Naive thymus-derived CD8-positive, alpha-beta T cell (primary cell): ENCODE data around the gene LPP. TPM values are rescaled to one million over a fixed set of nuclear protein-coding genes. Genes with fewer than 3 reads are reported as not detected.

Experiments used
- ATAC-seq, 2 donors: fragments of 150-1000 bp; cut with Tn5 transposase in 1 of 2; sonication (Bioruptor Pico), chemical (Tn5 transposase) in 1 of 2; 1 replicate in 1 of 2; 2 replicates in 1 of 2; pipeline ENCODE4 v1.10.0; 2021; ENCODE audit warnings: mild to moderate bottlenecking in 2 of 2, moderate library complexity in 2 of 2
- POLR2A ChIA-PET: fragments of 350-600 bp; sonication (Branson Sonifier 250); formaldehyde crosslinking; loops from one replicate; lab custom pipeline; 2021; ENCODE audit warnings: antibody characterized with exemption; lab: Charles Lee
- DNase-seq, 10 donors: peaks; one replicate each; pipeline versions ENCODE4 v3.0.0 to v3.0.0-alpha.2; 2020 to 2022
- H3K27ac Mint-ChIP-seq, 10 donors: one replicate each; pipeline ENCODE4 v1.8.0; 2020 to 2022; ENCODE audit warnings: mild to moderate bottlenecking in 10 of 10, mixed read lengths in 10 of 10, moderate library complexity in 4 of 10, inconsistent platforms in 1 of 10
- H3K27me3 Mint-ChIP-seq, 5 donors: one replicate each; pipeline ENCODE4 v1.8.0; 2021 to 2022; ENCODE audit warnings: mixed read lengths in 5 of 5
- H3K36me3 Mint-ChIP-seq, 3 donors: one replicate each; pipeline ENCODE4 v1.8.0; 2020 to 2022; ENCODE audit warnings: mixed read lengths in 3 of 3, mild to moderate bottlenecking in 2 of 3, inconsistent platforms in 1 of 3
- H3K4me1 Mint-ChIP-seq, 4 donors: one replicate each; pipeline ENCODE4 v1.8.0; 2021 to 2022; ENCODE audit warnings: mixed read lengths in 4 of 4
- H3K4me3 Mint-ChIP-seq, 10 donors: one replicate each; pipeline ENCODE4 v1.8.0; 2020 to 2022; ENCODE audit warnings: mild to moderate bottlenecking in 10 of 10, mixed read lengths in 10 of 10, moderate library complexity in 6 of 10, inconsistent platforms in 1 of 10
- H3K9me3 Mint-ChIP-seq, 9 donors: one replicate each; pipeline ENCODE4 v1.8.0; 2020 to 2022; ENCODE audit warnings: mixed read lengths in 9 of 9, mild to moderate bottlenecking in 3 of 9, inconsistent platforms in 1 of 9, moderate library complexity in 1 of 9
- polyA plus RNA-seq, 3 donors: library from polyadenylated mRNA; unstranded; fragments of 300-500 nt; fragmentation: Illumina TruSeq; gene quantifications; one replicate each; pipeline ENCODE4 v1.2.3, GENCODE V29; 2021
- total RNA-seq, 8 experiments: library from RNA in 2 of 8; stranded (reverse) in 2 of 8; gene quantifications; one replicate each; pipeline ENCODE4 v1.2.3 and lab custom pipeline; 2021 to 2026

The LPP gene
- total and polyA plus RNA-seq, 5 experiments from 2014 or later, result 4.9 to 12.5 (median 7.7) TPM

DNA sequence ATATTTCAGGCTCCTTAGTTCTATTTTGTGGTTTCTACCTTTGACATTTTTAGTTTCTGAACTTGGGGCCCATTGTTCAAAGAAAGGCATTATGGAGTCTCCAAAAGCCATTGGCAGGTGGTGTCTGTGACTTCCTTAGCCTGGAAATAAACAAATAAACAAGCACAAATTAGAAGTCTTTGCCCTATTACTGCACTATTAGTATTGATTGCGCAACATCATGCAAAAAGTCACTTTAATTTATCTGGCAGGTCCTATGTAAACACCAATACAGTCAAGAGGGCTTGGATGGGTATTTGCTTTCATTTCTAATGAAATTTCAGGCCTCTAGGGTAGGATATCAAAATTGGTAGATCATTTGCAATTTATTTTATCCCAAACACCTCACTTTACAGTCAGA lies 85.6 kb downstream of the LPP start:
- Mint-ChIP-seq H3K27ac (no peak overlapping the region), H3K9me3 (no peaks in the 10 kb centered on the region), H3K36me3 (peaks cover 0 to 9% (median 3%) of the 10 kb centered on the region in 3 donors), H3K4me3 (no peak overlapping the region), H3K27me3 (no peaks in the 10 kb centered on the region), H3K4me1 (peaks cover 3 to 72% (median 15%) of the 10 kb centered on the region in 4 donors)
- DNase-seq (no peak), ATAC-seq (no peak)
- POLR2A ChIA-PET, result no interaction called here

DNA sequence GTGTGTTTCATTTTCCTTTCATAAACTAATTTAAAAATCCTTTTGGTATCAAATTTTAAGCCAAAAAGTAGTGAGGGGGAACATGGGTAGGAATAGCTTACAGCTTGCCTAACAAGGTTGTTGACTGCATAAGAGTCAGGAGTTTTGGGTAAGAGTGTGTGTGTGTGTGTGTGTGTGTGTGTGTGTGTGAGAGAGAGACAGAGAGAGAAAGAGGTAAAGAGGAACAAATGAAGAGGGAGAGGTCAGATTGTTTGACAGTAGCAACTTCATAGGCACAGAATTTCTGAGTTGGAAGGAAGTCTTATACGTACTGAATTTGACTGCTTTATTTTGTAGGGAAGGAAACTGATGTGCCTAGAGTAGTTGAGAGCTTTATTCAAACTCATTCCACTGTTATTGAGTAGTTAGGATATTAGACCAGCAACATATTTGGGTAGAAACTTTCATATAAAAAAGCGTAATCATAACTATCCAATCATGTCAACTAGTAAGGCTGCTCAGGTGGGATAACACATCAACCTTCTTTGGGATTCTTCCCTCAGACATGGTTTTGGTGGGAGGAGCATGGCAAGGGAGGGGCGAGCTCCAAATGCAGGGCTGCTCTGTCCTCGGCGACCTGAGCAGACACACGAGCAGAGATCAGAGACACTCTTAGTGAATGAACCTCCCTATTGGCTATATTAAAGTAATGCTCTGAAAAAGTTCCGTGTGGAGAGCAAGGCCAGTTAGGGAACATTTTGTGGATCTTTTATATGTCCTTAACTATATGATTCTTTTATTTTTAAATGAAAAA lies 86.4 kb downstream of the LPP start:
- Mint-ChIP-seq H3K9me3 (no peaks in the 10 kb centered on the region), H3K36me3 (peaks cover 0 to 6% (median 3%) of the 10 kb centered on the region in 3 donors), H3K27ac (peak overlapping the region in 3 of 10 donors; percentile 3 to 67 (median 61)), H3K4me1 (peaks cover 3 to 72% (median 12%) of the 10 kb centered on the region in 4 donors), H3K27me3 (no peaks in the 10 kb centered on the region), H3K4me3 (no peak overlapping the region)
- ATAC-seq, result no peak
- POLR2A ChIA-PET, result no interaction called here
- no peak for DNase-seq

DNA sequence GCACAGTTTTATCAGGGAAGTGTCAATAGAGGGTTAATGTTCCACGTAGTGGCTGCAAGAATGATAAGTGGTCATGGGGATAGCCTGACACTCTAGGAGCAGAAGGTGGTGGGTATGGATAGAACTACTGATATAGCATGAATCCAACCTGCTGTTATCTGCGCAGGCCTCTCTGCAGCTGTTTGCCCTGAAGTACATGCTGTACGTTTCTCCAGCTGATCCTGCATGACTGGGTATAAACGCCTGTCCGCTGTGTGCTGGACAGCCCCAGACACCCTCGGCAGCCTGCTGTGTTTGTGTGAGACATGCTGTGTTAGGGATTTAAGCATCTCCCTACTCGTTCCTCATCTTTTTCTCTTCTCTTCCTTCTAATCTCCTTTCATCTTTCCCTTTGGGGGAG lies 87.1 kb downstream of the LPP start:
- DNase-seq (no peak), ATAC-seq (no peak)
- Mint-ChIP-seq H3K36me3 (peaks cover 0 to 6% (median 4%) of the 10 kb centered on the region in 3 donors), H3K27ac (peak overlapping the region in 2 of 10 donors; percentile 26 to 67), H3K9me3 (no peaks in the 10 kb centered on the region), H3K4me1 (peaks cover 3 to 75% (median 12%) of the 10 kb centered on the region in 4 donors), H3K27me3 (no peaks in the 10 kb centered on the region), H3K4me3 (no peak overlapping the region)
- POLR2A ChIA-PET, result no interaction called here

DNA sequence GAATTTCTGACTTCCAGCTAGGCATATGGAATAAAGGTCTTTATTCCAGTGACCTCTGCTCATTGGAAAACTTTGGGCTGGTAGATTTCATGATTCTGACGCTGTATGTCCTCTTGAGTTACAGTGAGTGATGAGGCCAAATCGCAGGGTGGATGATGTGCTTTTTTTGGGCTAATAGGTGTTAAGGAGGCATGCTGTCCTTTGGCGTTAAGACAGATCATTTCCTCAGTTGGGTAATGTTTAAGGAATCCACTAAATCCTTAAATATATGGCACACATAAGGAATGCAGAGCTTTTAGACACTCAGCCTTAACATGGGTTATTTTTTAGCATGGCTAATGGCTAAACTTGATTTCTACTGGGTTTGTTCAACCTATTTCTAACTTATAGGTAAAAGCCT lies 87.9 kb downstream of the LPP start:
- Mint-ChIP-seq H3K27ac (peak overlapping the region in 1 of 10 donors; percentile 67), H3K36me3 (peaks cover 0 to 5% (median 3%) of the 10 kb centered on the region in 3 donors), H3K4me1 (peaks cover 0 to 70% (median 11%) of the 10 kb centered on the region in 4 donors), H3K27me3 (no peaks in the 10 kb centered on the region), H3K4me3 (no peak overlapping the region), H3K9me3 (no peaks in the 10 kb centered on the region)
- POLR2A ChIA-PET, result no interaction called here
- no peak for DNase-seq
- ATAC-seq, result no peak

DNA sequence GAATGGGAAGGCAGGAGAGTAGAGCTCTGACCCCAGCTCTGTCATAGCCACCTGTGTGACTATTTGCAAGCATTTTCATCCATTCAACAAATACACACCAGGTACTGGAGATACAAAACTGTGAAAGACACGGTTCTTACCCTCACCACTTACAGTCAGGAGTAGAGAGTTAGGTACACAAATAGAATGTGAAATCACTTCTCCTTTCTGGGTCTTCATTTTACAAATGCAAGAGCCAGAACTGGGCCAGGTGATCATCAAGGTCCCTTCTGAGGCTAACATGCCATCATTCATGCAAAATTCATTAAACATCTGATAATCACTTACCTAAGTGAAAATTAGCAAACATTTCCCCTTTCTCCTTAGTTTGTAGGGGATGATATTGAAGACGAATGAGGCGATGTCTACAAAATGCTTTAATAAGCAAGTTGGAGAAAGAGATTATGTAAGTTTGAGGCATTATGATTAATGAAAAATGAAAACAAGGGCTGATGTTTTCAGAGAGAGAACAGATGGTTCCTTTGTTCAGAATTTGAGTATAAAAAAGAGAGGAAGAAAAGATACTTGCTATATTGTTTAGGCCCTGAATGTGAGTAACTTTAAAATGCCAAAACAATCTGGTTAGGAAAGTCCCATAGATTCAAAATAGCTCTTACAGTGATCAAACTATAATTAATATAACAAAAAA lies 88.6 kb downstream of the LPP start:
- ATAC-seq (no peak), DNase-seq (no peak)
- POLR2A ChIA-PET, result interaction anchor here (0.6 kb wide), 1 partner anchor 62 kb away, joined by 3 read pairs; no protein-coding TSS in a partner anchor
- H3K27me3 Mint-ChIP-seq, result no peaks in the 10 kb centered on the region
- H3K4me1 Mint-ChIP-seq, result peaks cover 0 to 63% (median 10%) of the 10 kb centered on the region in 4 donors
- H3K27ac Mint-ChIP-seq, result peak overlapping the region in 4 of 10 donors; percentile 38 to 67 (median 46)
- no peak overlapping the region for H3K4me3 Mint-ChIP-seq
- H3K36me3 Mint-ChIP-seq, result peaks cover 0 to 6% (median 5%) of the 10 kb centered on the region in 3 donors
- H3K9me3 Mint-ChIP-seq, result no peaks in the 10 kb centered on the region

DNA sequence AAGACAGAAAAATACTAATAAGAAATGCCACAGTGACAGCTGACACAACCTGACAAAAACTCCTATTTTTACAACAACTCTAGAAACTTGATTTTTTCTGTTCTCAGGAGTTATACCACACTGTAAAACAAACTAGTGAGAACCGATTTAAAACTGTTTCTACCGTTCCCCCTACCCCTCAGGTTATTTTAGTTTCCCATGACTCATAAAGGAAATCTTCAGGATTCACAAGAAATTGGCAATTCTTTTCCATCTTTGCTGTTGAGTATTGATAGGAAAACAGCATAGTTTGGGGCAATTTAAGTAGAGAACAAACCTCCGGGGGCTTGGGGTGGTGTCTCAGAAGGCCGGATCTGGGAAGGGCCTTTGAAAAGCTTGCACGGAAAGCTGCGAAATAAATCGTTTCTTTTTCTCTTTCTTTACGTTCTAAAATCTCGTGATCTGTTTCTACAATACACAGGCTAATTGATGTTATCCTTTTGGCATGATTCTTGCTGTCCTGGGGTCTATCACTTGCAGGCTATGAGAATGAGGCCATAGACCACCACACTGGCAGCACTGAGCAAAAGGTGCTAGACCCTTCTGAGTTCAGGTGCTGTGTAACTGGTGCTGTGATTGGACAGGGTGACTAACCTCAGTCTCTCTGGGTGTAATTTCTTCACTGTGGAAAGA lies 89.3 kb downstream of the LPP start:
- POLR2A ChIA-PET, result interaction anchor here (0.6 kb wide), 1 partner anchor 62 kb away, joined by 3 read pairs; no protein-coding TSS in a partner anchor
- Mint-ChIP-seq H3K4me3 (no peak overlapping the region), H3K27ac (peak overlapping the region in 1 of 10 donors; percentile 67), H3K36me3 (peaks cover 0 to 5% (median 5%) of the 10 kb centered on the region in 3 donors), H3K27me3 (no peaks in the 10 kb centered on the region), H3K9me3 (no peaks in the 10 kb centered on the region), H3K4me1 (peaks cover 0 to 58% (median 8%) of the 10 kb centered on the region in 4 donors)
- ATAC-seq (no peak), DNase-seq (no peak)

DNA sequence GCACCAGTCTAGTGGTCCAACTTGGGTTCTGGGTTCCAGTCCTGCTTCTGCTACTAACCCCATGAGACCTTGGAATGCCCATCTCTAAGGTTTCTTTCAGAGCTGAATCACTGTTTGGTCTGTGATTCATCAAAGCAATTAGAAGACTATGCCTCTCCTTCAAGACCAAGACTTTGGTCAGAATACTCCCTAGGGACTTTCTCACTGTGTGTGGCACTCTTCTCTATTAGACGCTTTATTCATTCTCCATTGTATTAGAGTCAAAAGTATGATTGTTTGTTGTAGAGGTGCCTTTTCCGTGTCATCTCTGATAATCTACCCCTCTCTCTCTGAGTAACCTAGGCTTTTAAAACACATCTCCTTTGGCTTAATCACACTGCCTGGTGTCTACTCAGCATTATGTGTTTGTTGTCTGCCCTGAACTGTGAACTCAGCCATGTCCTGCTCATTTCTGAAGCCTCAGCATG lies 90.5 kb downstream of the LPP start:
- H3K27me3 Mint-ChIP-seq, result no peaks in the 10 kb centered on the region
- H3K4me1 Mint-ChIP-seq, result peaks cover 0 to 53% (median 7%) of the 10 kb centered on the region in 4 donors
- POLR2A ChIA-PET, result no interaction called here
- ATAC-seq (no peak), DNase-seq (no peak)
- no peak overlapping the region for H3K4me3 Mint-ChIP-seq
- H3K36me3 Mint-ChIP-seq, result peaks cover 0 to 5% (median 3%) of the 10 kb centered on the region in 3 donors
- H3K27ac Mint-ChIP-seq, result no peak overlapping the region
- no peaks in the 10 kb centered on the region for H3K9me3 Mint-ChIP-seq

DNA sequence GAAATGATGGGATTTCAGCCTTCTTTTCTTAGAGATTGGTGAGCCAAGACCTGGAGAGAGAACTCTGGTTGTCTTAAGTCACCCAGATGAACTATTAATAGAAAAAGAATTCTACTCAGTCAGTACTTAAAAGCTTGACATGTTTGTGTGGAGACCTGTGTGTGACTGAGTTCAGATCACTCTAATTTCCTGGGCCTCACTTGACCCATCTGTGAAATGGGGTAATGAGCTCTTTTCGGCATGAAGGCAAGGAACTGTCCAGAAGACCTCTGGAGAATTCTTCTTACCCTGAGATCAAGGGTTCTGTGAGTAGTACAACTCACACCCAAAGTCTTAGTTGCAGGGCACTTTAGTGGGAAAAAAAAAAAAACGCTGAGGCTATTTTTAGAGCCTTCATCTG lies 92.9 kb downstream of the LPP start:
- Mint-ChIP-seq H3K4me1 (peaks cover 0 to 39% (median 9%) of the 10 kb centered on the region in 4 donors), H3K36me3 (peaks cover 0 to 6% (median 5%) of the 10 kb centered on the region in 3 donors), H3K27ac (no peak overlapping the region), H3K27me3 (no peaks in the 10 kb centered on the region), H3K4me3 (no peak overlapping the region), H3K9me3 (no peaks in the 10 kb centered on the region)
- ATAC-seq (no peak), DNase-seq (no peak)
- POLR2A ChIA-PET, result no interaction called here

DNA sequence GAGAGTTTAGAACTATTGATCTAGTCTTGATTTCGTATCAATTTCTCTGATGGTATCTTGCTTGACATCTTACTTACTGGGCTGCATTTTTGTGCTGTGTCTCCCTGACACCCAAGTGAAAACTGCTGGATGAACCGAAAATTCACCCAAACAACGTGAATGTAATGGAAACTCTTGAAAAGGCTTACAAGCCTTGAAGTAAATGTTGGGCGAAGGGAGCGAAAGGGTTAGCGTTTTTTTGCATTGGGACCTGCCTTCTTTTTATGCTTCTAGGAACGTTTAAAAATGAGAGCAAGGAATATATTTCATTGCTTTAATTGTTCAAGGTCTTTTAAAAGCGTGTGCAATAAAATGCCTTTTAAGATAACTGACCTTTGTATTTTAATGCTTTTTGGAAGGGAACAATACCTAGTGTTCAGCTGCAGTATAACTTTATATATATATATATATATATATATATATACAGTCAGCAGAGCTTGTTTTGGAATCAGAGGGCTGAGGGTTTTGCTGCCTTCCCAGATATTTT lies 94.1 kb downstream of the LPP start:
- POLR2A ChIA-PET, result interaction anchor here (0.7 kb wide), 1 partner anchor 71 kb away, joined by 3 read pairs; no protein-coding TSS in a partner anchor
- Mint-ChIP-seq H3K27me3 (no peaks in the 10 kb centered on the region), H3K36me3 (peaks cover 0 to 13% (median 8%) of the 10 kb centered on the region in 3 donors), H3K27ac (no peak overlapping the region), H3K9me3 (peaks cover 0 to 3% (median 0%) of the 10 kb centered on the region in 9 donors), H3K4me1 (peaks cover 0 to 28% (median 9%) of the 10 kb centered on the region in 4 donors), H3K4me3 (no peak overlapping the region)
- DNase-seq (no peak), ATAC-seq (no peak)

DNA sequence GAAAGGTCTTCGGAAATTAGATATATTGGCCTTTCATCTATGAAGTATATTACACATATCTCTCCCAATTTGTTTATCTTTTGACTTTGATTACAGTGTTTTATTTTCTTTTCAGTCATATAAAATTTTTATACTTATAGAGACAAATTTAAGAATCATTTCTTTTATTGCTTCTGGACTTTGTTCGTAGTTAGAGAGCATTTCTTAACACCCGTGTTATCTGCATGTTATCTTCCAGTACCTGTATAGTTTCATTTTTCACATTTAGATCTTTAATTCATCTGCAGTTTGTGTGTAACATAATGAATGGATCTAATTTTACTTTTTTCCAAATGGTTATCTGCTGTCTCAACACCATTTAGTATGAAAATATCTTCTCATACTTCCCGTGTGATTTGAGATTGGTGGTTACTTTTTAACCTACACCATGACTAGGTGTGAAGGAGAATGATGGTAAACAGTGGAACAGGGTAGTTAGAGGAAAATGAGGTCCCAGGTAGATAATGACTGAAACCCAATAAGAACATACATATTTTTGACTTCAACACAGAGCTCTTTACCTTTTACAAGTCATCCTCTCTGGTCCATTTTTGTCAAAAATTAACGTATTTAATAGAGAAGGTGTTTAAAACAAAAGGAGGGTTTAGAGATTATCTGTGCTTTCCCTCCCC lies 99.3 kb downstream of the LPP start:
- no peaks in the 10 kb centered on the region for H3K27me3 Mint-ChIP-seq
- no peak overlapping the region for H3K4me3 Mint-ChIP-seq
- no peak overlapping the region for H3K27ac Mint-ChIP-seq
- H3K4me1 Mint-ChIP-seq, result peaks cover 8 to 24% (median 11%) of the 10 kb centered on the region in 4 donors
- ATAC-seq, result no peak
- H3K9me3 Mint-ChIP-seq, result peaks cover 0 to 3% (median 0%) of the 10 kb centered on the region in 9 donors
- peaks cover 0 to 27% (median 8%) of the 10 kb centered on the region in 3 donors for H3K36me3 Mint-ChIP-seq
- POLR2A ChIA-PET, result no interaction called here
- no peak for DNase-seq

DNA sequence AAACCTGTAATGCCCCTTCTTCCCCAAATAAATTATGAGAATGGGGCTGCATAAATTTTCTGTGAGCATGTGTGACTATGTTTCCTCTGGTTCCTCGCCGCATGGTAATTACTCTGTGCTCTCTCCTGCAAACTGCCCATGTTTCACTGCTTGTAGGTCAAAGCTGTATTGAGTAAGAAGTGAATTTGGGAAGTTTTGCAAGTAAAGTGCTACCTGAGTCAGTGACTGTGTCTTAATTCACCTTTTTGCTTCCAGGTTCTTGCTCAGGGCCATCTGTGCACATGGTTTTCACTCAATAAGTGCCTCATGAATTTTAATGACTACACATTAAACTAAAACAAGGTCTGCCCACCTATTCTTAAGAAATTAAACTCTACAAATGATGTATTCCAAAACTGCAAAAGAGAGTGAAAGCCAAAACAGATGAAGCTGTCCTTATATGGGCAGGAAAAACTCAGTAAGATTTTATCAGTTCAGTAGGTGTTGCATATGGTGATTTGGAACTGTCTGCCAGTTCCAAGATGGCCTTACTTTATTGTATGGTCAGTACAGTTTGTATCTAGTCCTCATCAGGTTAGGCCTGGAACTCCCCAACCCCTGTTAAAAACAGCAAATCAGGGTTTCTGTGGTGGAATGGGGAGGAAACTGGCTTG lies 100.0 kb downstream of the LPP start:
- no peak overlapping the region for H3K27ac Mint-ChIP-seq
- peaks cover 0 to 27% (median 8%) of the 10 kb centered on the region in 3 donors for H3K36me3 Mint-ChIP-seq
- POLR2A ChIA-PET, result no interaction called here
- no peak overlapping the region for H3K4me3 Mint-ChIP-seq
- DNase-seq (no peak), ATAC-seq (no peak)
- H3K9me3 Mint-ChIP-seq, result peaks cover 0 to 3% (median 0%) of the 10 kb centered on the region in 9 donors
- no peaks in the 10 kb centered on the region for H3K27me3 Mint-ChIP-seq
- peaks cover 8 to 24% (median 11%) of the 10 kb centered on the region in 4 donors for H3K4me1 Mint-ChIP-seq
